Measurements from ENCODE around the gene CASD1.

- TF ChIP-seq GATA2 (IDR thresholded peaks at IDR 0.05; ENCODE audit: low read depth, low read length) (no peak), GATA3 (IDR thresholded peaks at IDR 0.05; ENCODE audit: low read depth, low read length) (no peak)
These were observed 31.7 kb upstream of the CASD1 start for GRCh38 chr7:94477878-94478277.

Data from SH-SY5Y (cell line).